DMS 273 treated with DMSO at 0.1 percent for 48 hours (cell line): Measurements from ENCODE around the gene RNPEP.
"Not testable (repeated sequence)": the region's sequence is repeated elsewhere in the genome, so short reads cannot be mapped to it uniquely, and the experiment has no call there.

Source experiments
- DNase-seq: peaks from one replicate; lab custom pipeline; 2025; lab: John Stamatoyannopoulos, UW

Gene RNPEP

GRCh38 chr1:201982623-201983379 is at the start of gene RNPEP:
TSS of gene RNPEP (plus strand) at chr1:201982648. CDS start at chr1:201982667, 19 bp downstream.
- peak; percentile 39 for DNase-seq

DNA sequence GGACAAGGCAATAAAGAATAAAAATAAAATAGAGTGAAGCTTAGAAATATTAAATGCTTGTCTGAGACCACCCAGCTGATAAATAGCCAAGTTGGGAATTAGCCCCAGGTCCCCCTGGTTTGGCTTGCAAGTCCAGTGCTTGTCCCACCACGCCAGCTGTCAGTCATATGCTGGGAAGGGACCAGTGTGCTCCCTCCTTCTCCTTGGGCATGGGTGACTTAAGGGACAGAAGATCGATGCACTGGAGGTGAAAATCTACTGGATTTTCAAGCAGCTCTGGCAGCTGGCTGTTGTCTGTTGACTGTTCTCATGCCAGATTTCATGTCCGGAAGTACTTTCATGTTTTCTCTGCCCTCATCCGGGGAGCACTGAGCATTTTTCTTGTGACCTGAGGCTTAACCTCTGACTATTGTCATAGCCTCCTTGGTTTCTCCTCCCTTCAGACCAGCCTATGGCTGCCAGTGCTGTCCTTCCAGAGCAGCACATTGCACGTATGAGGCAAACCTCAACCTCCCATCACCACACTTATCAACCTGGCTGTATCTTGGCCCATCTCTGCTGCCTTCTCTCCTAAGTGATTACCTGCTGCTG is 48.5 kb upstream of the RNPEP start:
- DNase-seq, result no peak

DNA sequence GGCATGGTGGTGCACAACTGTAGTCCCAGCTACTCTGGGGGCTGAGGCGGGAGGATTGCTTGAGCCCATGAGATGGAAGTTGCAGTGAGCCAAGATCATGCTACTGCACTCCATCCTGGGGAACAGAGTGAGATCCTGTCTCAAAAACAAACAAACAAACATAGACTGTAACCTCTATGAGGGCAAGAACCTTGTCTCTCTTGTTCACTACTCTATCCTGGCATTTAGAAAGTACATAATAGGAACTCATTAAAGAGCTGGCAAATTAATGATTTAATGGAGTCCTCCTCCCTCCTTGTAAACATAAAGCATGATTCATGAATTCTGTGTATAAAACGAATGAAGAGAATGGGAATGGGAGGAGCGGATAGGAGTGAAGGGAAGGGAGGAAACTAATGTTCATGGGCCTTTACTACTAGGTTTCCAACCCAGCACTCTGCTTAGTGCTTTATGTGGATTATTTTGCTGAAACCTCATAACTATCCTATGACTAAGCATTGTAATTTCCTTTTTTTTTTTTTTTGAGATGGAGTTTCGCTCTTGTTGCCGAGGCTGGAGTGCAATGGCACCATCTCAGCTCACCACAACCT is 44.7 kb upstream of the RNPEP start:
- DNase-seq, result no peak

DNA sequence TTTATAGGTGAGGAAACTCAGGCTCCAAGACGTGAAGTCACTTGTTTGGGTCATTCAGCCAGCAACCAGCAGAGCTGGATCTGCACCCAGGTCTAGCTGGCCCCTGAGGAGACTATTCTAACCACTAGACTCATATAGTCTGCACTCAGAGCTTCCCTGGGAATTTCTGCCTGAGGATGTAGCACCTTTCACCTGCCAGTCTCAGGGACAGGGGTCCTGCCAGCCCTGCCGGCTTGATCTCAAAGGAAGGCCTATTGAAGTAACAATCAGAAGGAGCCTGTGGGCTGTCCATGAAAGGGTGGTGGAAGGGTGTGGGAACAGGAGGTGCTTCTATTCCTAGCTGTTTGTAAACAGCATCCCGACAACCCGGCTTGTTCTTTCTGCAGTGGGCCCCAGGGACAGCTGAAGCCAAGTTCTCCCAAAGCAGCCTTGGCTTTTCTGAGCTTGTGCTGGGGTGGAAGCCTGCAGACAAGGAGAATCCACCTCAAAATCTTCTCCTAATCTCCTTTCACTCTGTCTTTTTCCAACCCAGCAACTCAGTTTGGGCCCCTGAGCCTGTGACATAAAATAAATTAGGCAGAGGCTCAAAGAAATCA is 43.9 kb upstream of the RNPEP start:
- no peak for DNase-seq

DNA sequence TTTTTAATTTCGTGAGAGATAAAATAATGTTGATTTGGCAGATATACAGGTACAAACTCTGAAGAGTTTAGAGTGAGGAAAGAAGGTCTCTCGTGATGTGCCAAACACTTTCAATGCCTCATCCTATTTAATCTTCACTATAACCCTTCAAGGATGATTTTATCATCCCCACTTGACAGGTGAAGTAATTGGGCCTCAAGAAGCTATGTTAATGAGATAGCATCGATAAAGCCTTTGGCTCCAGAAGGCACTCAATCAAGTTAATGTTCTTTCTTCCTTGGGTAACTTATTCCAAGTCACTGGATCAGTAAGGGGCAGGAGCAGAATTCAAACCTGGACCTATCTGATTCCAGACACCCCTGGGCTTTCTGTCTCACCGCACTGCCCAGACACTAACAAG is 43.3 kb upstream of the RNPEP start:
- no peak for DNase-seq

DNA sequence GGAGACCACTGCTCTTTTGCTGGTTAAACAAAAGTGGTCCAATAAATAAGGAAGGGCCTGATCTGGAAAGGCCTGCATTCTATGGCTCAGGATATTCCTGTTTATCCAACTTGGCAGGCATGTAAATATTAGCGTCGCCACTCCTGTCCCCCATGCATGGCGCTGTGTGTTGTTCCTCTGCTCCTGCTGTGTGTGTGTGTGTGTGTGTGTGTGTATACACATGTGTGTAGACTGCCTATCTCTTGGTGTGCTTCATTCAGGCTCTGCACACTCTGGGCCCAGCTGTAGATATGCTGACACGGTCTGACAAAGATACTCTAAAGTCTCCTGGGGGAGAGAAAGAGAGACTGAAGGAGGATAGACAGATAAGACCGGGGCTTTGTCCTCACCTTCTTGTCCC is 42.9 kb upstream of the RNPEP start:
- DNase-seq, result no peak

- DNase-seq, result not testable (repeated sequence)
Observed at GRCh38 chr1:201940316-201940715, 42.1 kb upstream of the RNPEP start.

- no peak for DNase-seq
Observed at GRCh38 chr1:201941420-201942128, 40.9 kb upstream of the RNPEP start.

- no peak for DNase-seq
Observed at GRCh38 chr1:201942129-201942495, 40.3 kb upstream of the RNPEP start.

- DNase-seq, result no peak
Observed at GRCh38 chr1:201944002-201944401, 38.4 kb upstream of the RNPEP start.

GRCh38 chr1:201944639-201945038 is 37.8 kb upstream of the RNPEP start:
- no peak for DNase-seq

- DNase-seq, result no peak
Observed at GRCh38 chr1:201945157-201945556, 37.3 kb upstream of the RNPEP start.

GRCh38 chr1:201945863-201946223 is 36.6 kb upstream of the RNPEP start:
- DNase-seq, result no peak

GRCh38 chr1:201946224-201946908 is 36.1 kb upstream of the RNPEP start, which contains the start of gene LMOD1:
TSS of gene LMOD1 (minus strand) at chr1:201946548. CDS start at chr1:201946340, 208 bp downstream.
- DNase-seq, result peak; percentile 26

DNA sequence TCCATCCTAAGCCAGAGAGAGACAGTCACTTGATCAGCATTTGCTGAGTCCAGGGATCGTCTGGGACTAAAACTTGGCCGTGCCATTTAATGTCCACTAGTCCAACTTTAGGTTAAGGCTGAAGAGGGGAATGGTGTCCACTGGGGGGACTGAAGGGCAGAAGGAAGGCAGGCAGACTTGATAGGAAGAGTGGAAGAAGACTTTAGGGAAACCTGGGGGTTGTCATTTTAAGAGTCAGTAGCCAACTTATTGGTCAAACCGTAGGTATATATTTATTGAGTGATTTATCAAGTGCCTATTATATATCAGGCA is 34.8 kb upstream of the RNPEP start:
- DNase-seq, result no peak

GRCh38 chr1:201949491-201949890 is 33.0 kb upstream of the RNPEP start:
- DNase-seq, result peak; percentile 46

GRCh38 chr1:201954263-201955008 is 28.0 kb upstream of the RNPEP start:
- DNase-seq, result no peak

DNA sequence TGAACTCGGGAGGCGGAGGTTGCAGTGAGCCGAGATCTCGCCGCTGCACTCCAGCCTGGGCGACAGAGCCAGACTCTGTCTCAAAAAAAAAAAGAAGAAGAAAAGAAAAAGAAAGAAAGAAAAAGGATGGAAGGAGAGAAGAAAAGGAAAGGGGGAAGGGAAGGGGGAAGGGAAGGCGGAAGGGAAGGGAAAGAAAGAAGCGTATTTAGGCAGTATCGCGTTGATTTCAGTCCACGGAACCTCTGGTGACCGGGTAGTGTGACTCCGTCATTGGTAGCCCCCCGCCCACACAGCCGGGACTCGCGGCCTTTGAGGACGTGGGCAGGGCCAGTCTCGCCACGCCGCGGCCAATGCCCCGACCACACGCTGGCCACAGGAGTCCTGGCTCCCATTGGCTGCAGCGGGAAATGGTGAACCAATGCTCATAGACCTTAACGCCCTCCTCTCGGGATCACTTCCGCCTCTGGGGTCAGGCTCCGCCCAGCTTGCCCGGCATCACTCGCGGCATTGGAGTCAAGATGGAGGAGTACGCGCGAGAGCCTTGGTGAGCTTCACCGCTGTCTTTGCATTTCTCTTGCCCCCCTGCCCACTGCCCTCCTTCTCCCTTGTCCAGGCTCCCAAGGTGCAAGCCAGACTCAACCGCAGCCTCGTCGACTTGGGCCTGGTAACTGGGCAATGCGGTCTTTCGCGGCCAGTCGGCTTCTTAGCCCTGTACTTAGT is 27.3 kb upstream of the RNPEP start, which contains the start of gene TIMM17A:
TSS of gene TIMM17A (plus strand) at position 495 of the 720 bp plus-strand sequence. CDS start at position 519, 24 bp downstream.
- peak; percentile 97 for DNase-seq

GRCh38 chr1:201955729-201956143 is 26.7 kb upstream of the RNPEP start:
- no peak for DNase-seq

- no peak for DNase-seq
Observed at GRCh38 chr1:201958348-201958747, 24.1 kb upstream of the RNPEP start.
